ENCODE data around the gene RANBP1.

RANBP1 gene

DNA sequence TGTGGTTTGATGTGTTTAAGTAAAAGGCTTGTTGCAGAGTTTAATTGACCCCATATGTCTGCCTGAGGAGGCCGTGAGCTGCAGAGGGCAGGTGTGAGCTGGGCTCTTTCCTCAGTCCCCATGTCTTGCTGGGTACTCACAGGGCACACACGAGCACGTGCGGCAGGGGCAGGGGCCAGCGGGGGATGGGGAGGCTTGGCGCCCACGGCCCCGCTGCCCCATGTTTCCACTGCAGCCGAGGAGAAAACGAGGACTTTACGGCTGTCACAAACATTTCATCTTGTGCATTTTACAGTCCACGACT is 59.6 kb downstream of the RANBP1 start:
- DNase-seq = no peak

DNA sequence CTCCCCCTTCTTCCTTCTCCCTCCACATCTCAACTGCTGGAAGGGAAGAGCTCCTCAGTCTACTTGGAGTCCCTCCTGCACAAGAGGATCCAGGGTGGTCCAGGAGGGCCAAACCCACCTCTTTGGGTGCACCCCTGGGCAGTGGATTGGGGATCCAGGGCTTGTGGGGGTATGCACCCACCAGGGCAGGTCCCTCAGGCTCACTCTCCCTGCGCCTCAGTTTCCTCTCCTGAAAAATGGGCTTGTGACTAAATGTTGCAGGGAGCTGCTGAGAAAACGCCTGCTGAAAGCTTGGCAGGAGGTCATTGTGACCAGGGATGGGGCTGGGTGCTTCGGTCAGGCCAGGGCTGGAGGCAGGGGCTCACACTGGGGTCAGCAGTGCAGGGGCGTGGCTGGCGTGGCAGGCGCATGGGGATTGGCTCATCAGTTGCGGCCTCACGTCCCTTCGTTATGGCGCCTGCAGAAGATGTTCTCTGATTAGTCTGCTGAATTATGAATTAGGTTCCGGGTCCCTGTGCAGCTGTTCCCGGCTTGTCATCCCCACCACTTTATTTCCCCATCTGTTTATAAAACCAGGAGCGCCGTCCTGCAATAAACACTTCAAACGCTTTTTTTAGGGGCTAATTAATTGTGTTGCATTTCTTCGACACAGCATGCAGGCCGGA is 60.6 kb downstream of the RANBP1 start:
- DNase-seq = no peak

All from RPMI8226 (cell line).